Activated T-helper 9 cell treated with anti-CD3 and anti-CD28 coated beads, Interleukin-2, amount 50 U/mL, for 16 hours (primary cell): ENCODE results near the gene HEXIM1.

Experiments
- DNase-seq: peaks from one replicate; pipeline ENCODE4 v3.0.0-alpha.2; 2020; ENCODE audit warnings: low read depth

The HEXIM1 gene

GRCh38 chr17:45147581-45148182 lies 593 bp upstream of the HEXIM1 start:
- DNase-seq, result peak; percentile 66

- peak; percentile 67 for DNase-seq
Measured at GRCh38 chr17:45149037-45149668, 878 bp downstream of the HEXIM1 start.

DNA sequence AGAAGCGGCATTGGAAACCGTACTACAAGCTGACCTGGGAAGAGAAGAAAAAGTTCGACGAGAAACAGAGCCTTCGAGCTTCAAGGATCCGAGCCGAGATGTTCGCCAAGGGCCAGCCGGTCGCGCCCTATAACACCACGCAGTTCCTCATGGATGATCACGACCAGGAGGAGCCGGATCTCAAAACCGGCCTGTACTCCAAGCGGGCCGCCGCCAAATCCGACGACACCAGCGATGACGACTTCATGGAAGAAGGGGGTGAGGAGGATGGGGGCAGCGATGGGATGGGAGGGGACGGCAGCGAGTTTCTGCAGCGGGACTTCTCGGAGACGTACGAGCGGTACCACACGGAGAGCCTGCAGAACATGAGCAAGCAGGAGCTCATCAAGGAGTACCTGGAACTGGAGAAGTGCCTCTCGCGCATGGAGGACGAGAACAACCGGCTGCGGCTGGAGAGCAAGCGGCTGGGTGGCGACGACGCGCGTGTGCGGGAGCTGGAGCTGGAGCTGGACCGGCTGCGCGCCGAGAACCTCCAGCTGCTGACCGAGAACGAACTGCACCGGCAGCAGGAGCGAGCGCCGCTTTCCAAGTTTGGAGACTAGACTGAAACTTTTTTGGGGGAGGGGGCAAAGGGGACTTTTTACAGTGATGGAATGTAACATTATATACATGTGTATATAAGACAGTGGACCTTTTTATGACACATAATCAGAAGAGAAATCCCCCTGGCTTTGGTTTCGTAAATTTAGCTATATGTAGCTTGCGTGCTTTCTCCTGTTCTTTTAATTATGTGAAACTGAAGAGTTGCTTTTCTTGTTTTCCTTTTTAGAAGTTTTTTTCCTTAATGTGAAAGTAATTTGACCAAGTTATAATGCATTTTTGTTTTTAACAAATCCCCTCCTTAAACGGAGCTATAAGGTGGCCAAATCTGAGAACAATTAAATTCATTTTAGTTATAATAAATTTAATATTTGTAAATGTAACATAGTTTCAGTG lies 1.7 kb downstream of the HEXIM1 start:
- no peak for DNase-seq

DNA sequence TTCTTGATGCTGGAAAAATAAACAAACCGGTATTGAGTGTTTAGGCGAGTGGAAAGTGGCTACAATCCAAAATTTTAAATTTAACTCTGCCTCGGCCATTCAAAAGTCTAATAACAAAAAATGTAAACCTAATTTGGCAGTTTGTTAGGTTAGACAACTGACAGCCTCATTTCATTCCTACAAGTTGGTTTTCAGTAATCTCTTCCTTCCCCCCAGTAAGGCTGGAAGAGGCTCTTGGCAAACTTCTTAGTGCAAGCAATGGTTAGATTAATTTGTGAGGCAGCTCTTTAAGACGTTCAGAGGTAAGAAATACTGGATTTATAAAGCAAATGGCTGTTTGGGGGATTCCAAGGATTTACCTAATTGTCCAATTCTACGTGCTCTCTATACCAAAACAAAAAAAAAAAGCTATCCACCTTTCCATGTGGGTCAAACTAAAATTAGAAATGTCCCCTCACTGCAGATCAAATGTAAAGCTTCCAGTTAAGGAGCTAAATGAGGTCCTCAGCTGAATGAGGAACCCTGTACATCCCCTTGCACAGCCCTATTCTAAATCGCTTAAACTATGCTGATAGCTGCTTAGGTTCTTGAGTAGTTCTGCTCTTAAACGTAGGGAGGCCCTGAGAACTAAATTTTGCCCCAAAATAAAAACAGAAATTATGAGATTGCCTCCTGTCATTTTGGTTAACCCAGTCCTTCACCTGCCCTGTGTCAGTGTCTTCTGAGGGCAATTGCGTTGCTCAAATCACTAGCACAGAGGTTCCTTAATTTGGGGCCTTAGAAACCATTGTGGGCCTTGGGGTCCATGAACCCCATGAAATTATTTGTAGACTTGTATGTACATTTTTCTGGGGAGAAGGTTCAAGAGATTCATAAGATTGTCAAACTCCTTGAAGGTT lies 2.9 kb downstream of the HEXIM1 start:
- DNase-seq, result no peak

DNA sequence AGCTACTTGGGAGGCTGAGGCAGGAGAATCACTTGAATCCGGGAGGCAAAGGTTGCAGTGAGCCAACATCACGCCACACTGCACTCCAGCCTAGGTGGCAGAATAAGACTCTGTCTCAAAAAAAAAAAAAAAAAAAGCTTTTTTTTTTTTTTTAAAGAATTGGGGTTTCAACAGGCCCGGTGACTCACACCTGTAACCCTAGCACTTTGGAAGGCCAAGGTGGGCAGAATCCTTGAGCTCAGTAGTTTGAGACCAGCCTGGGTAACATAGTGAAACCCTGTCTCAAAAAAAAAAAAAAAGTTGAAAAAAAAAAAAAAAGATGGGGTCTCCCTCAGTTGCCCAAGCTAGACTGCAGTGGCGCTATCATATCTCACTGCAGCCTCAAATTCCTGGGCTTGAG lies 6.8 kb downstream of the HEXIM1 start:
- DNase-seq, result no peak

DNA sequence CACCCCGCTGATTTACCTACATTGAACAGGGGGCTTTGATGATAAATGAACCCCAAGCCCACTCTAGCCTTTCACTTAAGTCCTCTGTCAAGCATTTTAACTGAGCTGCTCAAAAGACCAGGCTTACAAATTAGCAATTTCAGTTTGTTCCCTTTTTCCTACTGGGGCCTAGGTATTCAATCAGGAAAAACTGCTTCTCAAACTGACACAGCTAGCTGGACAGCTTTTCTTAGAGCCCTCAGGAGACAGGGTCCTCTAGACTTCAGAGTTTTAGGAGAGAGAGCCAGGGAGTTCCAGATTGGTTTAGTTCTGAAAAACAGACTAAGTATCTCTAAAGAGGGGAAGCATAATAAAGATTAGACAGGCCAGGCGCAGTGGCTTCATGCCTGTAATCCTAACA lies 7.2 kb downstream of the HEXIM1 start:
- DNase-seq, result no peak

DNA sequence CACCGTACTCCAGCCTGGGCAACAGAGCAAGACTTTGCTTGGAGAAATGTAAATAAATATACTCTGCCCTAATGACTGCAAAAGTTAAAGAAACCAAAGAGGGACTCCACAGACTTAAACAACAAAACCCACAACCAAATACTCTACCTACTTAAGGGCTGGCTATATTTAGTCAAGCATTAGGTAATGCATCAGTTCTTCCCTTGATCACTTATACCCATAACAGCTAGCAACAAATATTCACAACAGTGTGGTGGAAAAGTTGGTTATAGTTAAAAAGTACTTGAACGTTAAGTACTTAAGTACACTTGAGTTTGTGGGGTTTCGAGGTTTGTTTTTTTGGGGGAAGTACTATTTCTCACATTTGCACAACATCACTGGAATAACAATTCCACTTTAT lies 8.0 kb downstream of the HEXIM1 start:
- no peak for DNase-seq

DNA sequence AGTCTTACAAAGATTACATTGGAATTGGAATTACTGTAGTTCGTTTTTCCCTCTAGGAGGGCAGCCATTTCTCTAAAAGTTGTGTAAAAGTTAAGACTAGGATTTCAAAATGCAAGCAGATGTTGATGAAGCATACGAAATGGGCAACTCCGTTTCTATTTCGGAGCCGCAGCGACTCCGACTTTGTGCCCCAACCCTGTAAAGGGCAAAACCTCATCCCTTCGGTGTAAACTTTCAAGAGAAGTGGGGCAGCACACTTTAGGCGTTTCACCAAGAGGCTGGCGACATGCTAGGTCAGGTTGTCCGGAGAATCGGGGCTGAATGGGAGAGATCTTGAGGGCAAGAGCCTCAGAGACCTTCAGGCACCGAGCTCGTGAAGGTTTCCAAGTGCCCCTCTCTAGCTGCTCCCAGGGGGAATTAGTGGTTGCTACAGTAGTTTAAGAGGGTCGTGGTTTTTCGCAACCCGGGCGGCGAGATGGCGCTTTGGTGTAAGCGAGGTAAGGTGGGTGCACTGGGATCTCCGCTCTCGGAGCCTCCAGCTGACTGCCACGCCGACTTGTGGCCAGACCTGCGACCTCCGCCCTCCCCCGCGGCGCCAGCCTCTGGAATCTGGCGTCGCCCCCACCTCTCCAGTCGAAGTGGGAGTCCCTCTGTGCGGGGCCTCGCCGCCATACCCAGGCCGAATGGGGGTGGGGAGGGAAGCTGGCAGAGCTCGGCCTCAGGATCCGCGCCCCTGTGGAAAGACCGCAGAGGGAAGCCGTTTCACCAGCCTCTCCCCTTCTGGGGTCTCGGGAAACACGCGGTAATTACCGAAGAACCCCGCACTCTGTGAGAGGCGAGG lies 12.4 kb downstream of the HEXIM1 start:
- DNase-seq, result peak; percentile 49

GRCh38 chr17:45161288-45162024 lies 13.2 kb downstream of the HEXIM1 start, which contains the start of gene HEXIM2:
Gene HEXIM2 (plus strand): TSS chr17:45161875. CDS start chr17:45162794, 919 bp downstream.
- peak; percentile 96 for DNase-seq

DNA sequence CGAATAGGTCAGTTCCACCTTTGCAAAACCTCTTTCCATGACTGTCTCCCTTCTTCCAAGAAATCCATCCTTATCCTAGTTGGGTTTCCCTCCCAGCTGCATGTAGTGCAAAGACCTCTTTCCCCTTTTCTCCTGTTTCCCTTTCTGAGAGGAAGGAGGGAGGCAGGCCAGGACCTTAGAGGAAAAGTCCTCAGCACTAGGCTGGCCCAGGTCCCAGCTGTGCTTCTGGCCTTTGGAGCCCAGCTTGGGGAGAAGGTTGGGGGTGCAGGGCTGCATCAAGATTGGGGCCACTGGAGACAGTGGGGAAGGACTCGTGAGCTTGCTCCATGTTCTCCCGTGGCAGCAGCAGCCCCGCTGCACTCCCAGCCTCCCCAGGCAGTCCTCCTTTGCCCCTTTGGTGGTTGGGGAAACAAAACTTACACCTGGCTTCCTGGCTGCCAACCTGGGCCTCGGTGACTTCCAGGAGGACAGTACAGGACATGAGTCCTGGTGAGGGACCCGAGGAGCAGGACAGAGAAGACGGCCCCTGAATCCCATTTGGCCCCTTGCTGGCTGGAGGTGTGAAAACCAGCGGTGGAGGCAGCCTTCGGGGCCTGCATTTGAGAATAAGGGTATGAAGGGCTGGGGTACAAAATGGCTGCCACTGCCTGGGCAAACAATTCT lies 13.9 kb downstream of the HEXIM1 start:
- no peak for DNase-seq

DNA sequence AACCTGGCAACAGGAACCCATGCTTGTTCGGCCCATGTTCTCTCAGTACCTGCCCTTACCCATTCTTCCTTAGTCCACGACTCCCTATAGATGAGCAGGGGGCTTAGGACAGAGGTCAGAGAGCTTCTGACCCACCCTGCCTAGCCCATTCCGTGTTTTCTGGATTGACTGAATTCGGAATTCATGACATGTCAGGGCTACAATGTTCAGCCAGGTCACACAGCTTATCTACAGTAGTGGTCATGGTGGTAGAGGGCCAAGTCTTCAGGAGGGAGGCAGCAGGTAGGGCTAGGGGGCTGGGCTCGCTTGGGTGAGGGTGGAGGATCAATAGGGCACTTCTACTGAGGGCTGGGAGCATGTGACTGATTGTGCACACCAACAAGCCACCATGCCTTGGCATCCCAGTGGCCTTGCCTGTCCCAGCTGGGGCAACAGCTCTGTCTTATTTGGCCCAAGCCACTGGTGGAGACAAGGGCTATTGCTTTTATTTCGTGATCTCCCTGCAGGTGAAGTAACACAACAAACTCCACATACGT lies 16.5 kb downstream of the HEXIM1 start:
- no peak for DNase-seq

- no peak for DNase-seq
Measured at GRCh38 chr17:45168991-45169752, 20.9 kb downstream of the HEXIM1 start.

- no peak for DNase-seq
Measured at GRCh38 chr17:45170280-45170930, 22.1 kb downstream of the HEXIM1 start.

DNA sequence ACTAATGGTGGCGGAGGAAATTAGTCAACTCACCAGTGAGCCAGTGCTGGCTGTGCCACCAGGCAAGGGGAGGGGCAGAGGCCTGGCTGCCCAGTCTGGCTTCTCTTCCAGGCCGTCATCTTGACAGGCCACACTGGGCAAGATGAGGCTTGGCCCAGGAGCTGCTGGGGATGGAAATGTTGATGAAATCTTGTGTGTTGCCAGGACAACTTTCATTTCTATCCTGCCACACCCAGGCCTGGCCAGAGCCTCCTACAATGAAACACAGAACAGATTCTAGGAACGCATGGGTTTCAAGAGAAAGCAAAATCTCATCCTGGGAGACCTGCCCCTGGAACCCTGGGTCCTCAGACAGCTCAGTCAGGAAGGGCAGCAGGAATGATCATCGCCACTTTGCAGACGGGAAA lies 22.7 kb downstream of the HEXIM1 start:
- DNase-seq, result no peak

DNA sequence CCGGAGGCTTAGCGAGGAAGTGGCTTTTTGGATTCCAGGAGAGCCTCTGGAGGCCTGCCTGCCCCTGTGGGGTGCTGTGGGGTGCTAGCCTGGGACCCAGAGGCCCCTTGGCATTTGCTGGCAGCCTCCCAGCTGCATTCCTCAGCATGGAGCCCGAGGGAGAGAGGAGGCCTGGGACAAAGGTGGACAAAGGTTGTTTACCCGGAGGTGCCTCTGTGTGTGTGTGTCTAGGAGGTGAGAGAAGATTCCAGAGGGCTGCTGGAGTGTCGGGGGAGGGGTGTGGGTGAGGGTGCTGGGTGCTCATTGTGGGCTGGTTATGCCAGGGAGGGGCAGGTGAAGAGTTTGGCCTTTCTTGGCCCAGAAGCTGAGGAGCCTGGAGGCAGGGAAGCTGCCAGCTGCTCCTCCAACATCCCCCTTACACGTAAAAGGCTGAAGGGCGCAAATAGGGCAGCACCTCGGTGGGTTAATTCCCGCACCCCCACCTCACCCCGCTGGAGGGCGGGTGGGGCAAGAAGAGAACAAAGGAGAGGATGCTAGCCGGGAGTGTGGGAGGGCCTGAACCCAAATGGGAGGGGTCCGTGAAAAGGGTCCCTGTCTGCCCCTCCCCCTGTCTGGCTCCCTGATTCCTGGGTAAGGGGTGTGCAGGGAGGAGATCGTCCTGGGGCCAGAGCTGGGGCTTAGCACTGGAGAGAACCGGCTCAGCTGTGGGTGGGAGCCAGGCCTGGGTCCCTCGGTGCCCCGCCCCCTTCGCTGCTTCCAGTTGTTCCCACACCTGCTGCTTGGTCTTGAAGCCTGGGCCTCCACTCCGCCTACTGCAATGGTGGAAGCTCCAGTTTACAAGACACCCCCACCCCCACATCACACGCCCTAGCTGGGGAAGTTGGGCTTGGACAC lies 23.3 kb downstream of the HEXIM1 start:
- no peak for DNase-seq

- DNase-seq, result no peak
Measured at GRCh38 chr17:45172232-45172540, 23.9 kb downstream of the HEXIM1 start.
